Pancreas (tissue), 10 donors: ENCODE data around the gene FOLR2. TPM values are rescaled to one million over a fixed set of nuclear protein-coding genes. Genes with fewer than 3 reads are reported as not detected.
A peak's percentile ranks its signal among the peaks of the same experiment; 100 is the strongest.

Source experiments
- ATAC-seq, 4 donors: fragments of 200-7000 bp; cut with Tn5 transposase; one replicate each; pipeline versions ENCODE4 v1.8.0 to v1.9.1; 2020; ENCODE audit warnings: mild to moderate bottlenecking in 4 of 4, moderate library complexity in 4 of 4
- DNase-seq, 6 donors: peaks; one replicate each; pipeline ENCODE4 v3.0.0-alpha.2; 2020
- FAIRE-seq: peaks from 2 replicates; lab custom pipeline; 2012; peaks lifted over from hg19 to GRCh38; lab: Jason Lieb, UNC
- H3K27ac ChIP-seq, 4 donors: fragments of 200-600 bp; sonication (generic); 1 replicate in 3 of 4; 2 replicates in 1 of 4; pipeline versions ENCODE4 v1.5.0 to v1.8.0; 2020
- H3K27me3 ChIP-seq, 4 donors: fragments of 200-600 bp; one replicate each; pipeline ENCODE4 v1.8.0; 2021
- H3K36me3 ChIP-seq, 3 donors: fragments of 200-600 bp; sonication (generic) in 1 of 3; one replicate each; pipeline versions ENCODE4 v1.5.0 to v1.8.0; 2020 to 2021
- H3K4me1 ChIP-seq, 3 donors: fragments of 200-600 bp; one replicate each; pipeline ENCODE4 v1.8.0; 2021
- H3K4me3 ChIP-seq, 4 donors: fragments of 200-600 bp; sonication (generic) in 2 of 4; one replicate each; pipeline versions ENCODE4 v1.5.0 to v1.8.0; 2020 to 2021
- H3K9me3 ChIP-seq, 4 donors: fragments of 200-600 bp; one replicate each; pipeline ENCODE4 v1.8.0; 2021
- CTCF ChIP-seq, 4 donors: fragments of 200-600 bp; sonication (generic) in 3 of 4; IDR thresholded peaks; one replicate each; pipeline versions ENCODE4 v1.5.0 to v1.8.0; 2021; ENCODE audit warnings: antibody characterized with exemption in 4 of 4
- WGBS, 2 donors: extraction: QIAGEN DNeasy Blood & Tissue Kit; methylation state at CpG; one replicate each; pipeline ENCODE4 v1.1.7; 2013; 5-methylcytosine and 5-hydroxymethylcytosine counted together
- intact Hi-C, 3 donors: fragments of 100-400 bp; cut with DNase I; formaldehyde crosslinking; loops; one replicate each; pipeline versions ENCODE4 v1.11.1 to v1.14.2; 2022
- polyA plus RNA-seq, 2 donors: library from polyadenylated mRNA; stranded (reverse); fragments of 200-250 nt; gene quantifications; one replicate each; pipeline ENCODE4 v1.2.3, GENCODE V29; 2013
- total RNA-seq, 6 donors: library from RNA; stranded (reverse); fragmentation: NEBNext Ultra II Directional in 4 of 6; extraction: Animal tissue kit (Norgen Biotek cat#: 25700) in 4 of 6; gene quantifications; one replicate each; pipeline versions ENCODE4 v1.2.1 to v1.2.4, GENCODE V29; 2021 to 2023
- donor health status: healthy with polysubstance abuse.
- donor health status: DM: no; HTN: no; CAD: no; lungs with moderate emphysema.
- donor health status: DM: no; HTN: no; CAD: no.
- donor health status: control.
- donor health status: control.
- donor health status: Bipolar disorder and iron deficiency.
- donor health status: DM: yes; HTN: yes; CAD: no.
- donor health status: DM: no; HTN: no; CAD: no.
- donor health status: DM: no; HTN: no; CAD: no.
- donor health status: DM: yes; HTN: yes; CAD: no.

Gene FOLR2
- total and polyA plus RNA-seq, 8 donors = 0.51 to 9.2 (median 1.9) TPM

- Histone ChIP-seq H3K27me3 (peaks cover 0 to 12% (median 2%) of the 10 kb centered on the region in 4 donors), H3K27ac (no peak overlapping the region), H3K4me3 (no peak overlapping the region), H3K9me3 (no peaks in the 10 kb centered on the region), H3K4me1 (peaks cover 0 to 14% (median 9%) of the 10 kb centered on the region in 3 donors), H3K36me3 (peaks cover 0 to 1% (median 0%) of the 10 kb centered on the region in 3 donors)
- ATAC-seq (no peak), FAIRE-seq (no peak), DNase-seq (peak in 1 of 6 donors; percentile 52)
- TF ChIP-seq CTCF (IDR thresholded peaks at IDR 0.05) = no peak
- whole genome bisulfite sequencing, 2 donors = 21 to 26% methylated on average over 12 to 20 of the region's 20 CpGs
- intact Hi-C loops = no loop called here
Measured at GRCh38 chr11:72241291-72241781, 24.7 kb downstream of the FOLR2 start.

GRCh38 chr11:72242141-72242540 is 25.5 kb downstream of the FOLR2 start:
- H3K9me3 ChIP-seq = no peaks in the 10 kb centered on the region
- H3K27me3 ChIP-seq = peaks cover 0 to 12% (median 2%) of the 10 kb centered on the region in 4 donors
- no peak for TF ChIP-seq CTCF (IDR thresholded peaks at IDR 0.05)
- H3K4me3 ChIP-seq = no peak overlapping the region
- H3K36me3 ChIP-seq = no peaks in the 10 kb centered on the region
- peaks cover 0 to 14% (median 9%) of the 10 kb centered on the region in 3 donors for H3K4me1 ChIP-seq
- DNase-seq (no peak), ATAC-seq (no peak), FAIRE-seq (no peak)
- H3K27ac ChIP-seq = no peak overlapping the region
- intact Hi-C loops = no loop called here
- WGBS, 2 donors = 86 to 98% methylated on average over 2 of the region's 2 CpGs

- intact Hi-C loops = no loop called here
- H3K36me3 ChIP-seq = no peaks in the 10 kb centered on the region
- H3K27ac ChIP-seq = no peak overlapping the region
- FAIRE-seq (no peak), DNase-seq (peak in 2 of 6 donors; percentile 16 to 33), ATAC-seq (no peak)
- H3K9me3 ChIP-seq = no peaks in the 10 kb centered on the region
- WGBS, 2 donors = 29 to 32% methylated on average over 53 to 58 of the region's 58 CpGs
- no peak for TF ChIP-seq CTCF (IDR thresholded peaks at IDR 0.05)
- H3K27me3 ChIP-seq = peaks cover 0 to 12% (median 2%) of the 10 kb centered on the region in 4 donors
- H3K4me1 ChIP-seq = peaks cover 0 to 14% (median 9%) of the 10 kb centered on the region in 3 donors
- no peak overlapping the region for H3K4me3 ChIP-seq
Measured at GRCh38 chr11:72243173-72244059, 26.8 kb downstream of the FOLR2 start.

- Histone ChIP-seq H3K4me1 (peaks cover 0 to 13% (median 9%) of the 10 kb centered on the region in 3 donors), H3K27ac (no peak within 1 kb of the TSS), H3K9me3 (no peaks in the 10 kb centered on the region), H3K36me3 (no peaks in the 10 kb centered on the region), H3K4me3 (no peak within 1 kb of the TSS), H3K27me3 (peaks cover 0 to 12% (median 2%) of the 10 kb centered on the region in 4 donors)
- intact Hi-C loops = no loop called here
- FAIRE-seq (no peak), DNase-seq (peak in 2 of 6 donors; percentile 27 to 58), ATAC-seq (no peak)
- TF ChIP-seq CTCF (IDR thresholded peaks at IDR 0.05) = no peak
- WGBS, 2 donors = 0 to 4% methylated on average over 20 to 37 of the region's 37 CpGs
Measured at GRCh38 chr11:72244060-72244360, 27.4 kb downstream of the FOLR2 start, which contains the start of gene PHOX2A. TSS of gene PHOX2A (minus strand) at chr11:72244176. CDS start at chr11:72244004, 172 bp downstream.
